H9 (cell line): Measurements from ENCODE around the gene TSC22D3. TPM values are rescaled to one million over a fixed set of nuclear protein-coding genes. Genes with fewer than 3 reads are reported as not detected.

Experiments used
- DNase-seq: peaks from one replicate; pipeline ENCODE4 v3.0.0-alpha.2; 2017
- H2AFZ ChIP-seq: one replicate; pipeline ENCODE4 v1.6.1; 2013; ENCODE audit warnings: mild to moderate bottlenecking, low read length, control low read depth, moderate library complexity
- H2AK5ac ChIP-seq: 2 replicates; pipeline ENCODE4 v1.6.1; 2013; ENCODE audit warnings: low read length, control low read depth, mixed read lengths; ENCODE audit not compliant: insufficient read length
- H2BK120ac ChIP-seq: one replicate; pipeline ENCODE4 v1.6.1; 2013; ENCODE audit warnings: low read depth, mild to moderate bottlenecking, low read length, control low read depth, inconsistent platforms; ENCODE audit not compliant: poor library complexity, severe bottlenecking
- H2BK12ac ChIP-seq: 2 replicates; pipeline ENCODE4 v1.6.1; 2013; ENCODE audit warnings: low read length, control low read depth, mixed read lengths, low read depth; ENCODE audit not compliant: insufficient read length
- H2BK15ac ChIP-seq: 2 replicates; pipeline ENCODE4 v1.6.1; 2013; ENCODE audit warnings: low read depth, low read length, control low read depth
- H2BK20ac ChIP-seq: one replicate; pipeline ENCODE4 v1.6.1; 2013; ENCODE audit warnings: low read depth, mild to moderate bottlenecking, low read length, control low read depth, inconsistent platforms; ENCODE audit not compliant: poor library complexity, severe bottlenecking
- H2BK5ac ChIP-seq: 2 replicates; pipeline ENCODE4 v1.6.1; 2013; ENCODE audit warnings: low read length, control low read depth, mixed read lengths; ENCODE audit not compliant: insufficient read length
- H3K14ac ChIP-seq: 2 replicates; pipeline ENCODE4 v1.6.1; 2013; ENCODE audit warnings: low read length, control low read depth; ENCODE audit not compliant: insufficient read depth
- H3K18ac ChIP-seq: 2 replicates; pipeline ENCODE4 v1.6.1; 2013; ENCODE audit warnings: low read depth, mild to moderate bottlenecking, mixed read lengths, low read length, control low read depth; ENCODE audit not compliant: insufficient read length
- H3K23ac ChIP-seq: 2 replicates; pipeline ENCODE4 v1.6.1; 2013; ENCODE audit warnings: low read length, control low read depth, mixed read lengths, low read depth; ENCODE audit not compliant: insufficient read length
- H3K23me2 ChIP-seq: 2 replicates; pipeline ENCODE4 v1.6.1; 2013; ENCODE audit warnings: low read depth, mild to moderate bottlenecking, mixed read lengths, low read length, control low read depth; ENCODE audit not compliant: insufficient read length, poor library complexity, severe bottlenecking
- H3K27ac ChIP-seq: 2 replicates; pipeline ENCODE4 v1.5.1; 2013; ENCODE audit warnings: low read length, control low read depth, mixed read lengths, low read depth; ENCODE audit not compliant: insufficient read length
- H3K27me3 ChIP-seq: 2 replicates; pipeline ENCODE4 v1.6.1; 2013; ENCODE audit warnings: low read length, control low read depth, inconsistent platforms; ENCODE audit not compliant: insufficient read depth
- H3K4ac ChIP-seq: 2 replicates; pipeline ENCODE4 v1.6.1; 2013; ENCODE audit warnings: low read depth, mild to moderate bottlenecking, control low read depth, inconsistent platforms, low read length, moderate library complexity
- H3K4me1 ChIP-seq: 2 replicates; pipeline ENCODE4 v1.6.1; 2013; ENCODE audit warnings: low read length, control low read depth, inconsistent platforms; ENCODE audit not compliant: insufficient read depth
- H3K4me2 ChIP-seq: 2 replicates; pipeline ENCODE4 v1.6.1; 2013; ENCODE audit warnings: low read length, control low read depth, mixed read lengths; ENCODE audit not compliant: insufficient read length, insufficient read depth
- H3K56ac ChIP-seq: 2 replicates; pipeline ENCODE4 v1.6.1; 2013; ENCODE audit warnings: low read depth, mild to moderate bottlenecking, mixed read lengths, low read length, control low read depth; ENCODE audit not compliant: insufficient read length
- H3K79me1 ChIP-seq: 2 replicates; pipeline ENCODE4 v1.6.1; 2013; ENCODE audit warnings: low read depth, mild to moderate bottlenecking, moderate library complexity, low read length, control low read depth, inconsistent platforms; ENCODE audit not compliant: insufficient read depth, poor library complexity, severe bottlenecking
- H3K79me2 ChIP-seq: 2 replicates; pipeline ENCODE4 v1.6.1; 2013; ENCODE audit warnings: low read length, control low read depth, inconsistent platforms; ENCODE audit not compliant: insufficient read depth
- H3K9ac ChIP-seq: 2 replicates; pipeline ENCODE4 v1.6.1; 2013; ENCODE audit warnings: low read length, control low read depth, mixed read lengths; ENCODE audit not compliant: insufficient read length; ENCODE audit errors: extremely low read depth
- H3K9me3 ChIP-seq: one replicate; pipeline ENCODE4 v1.6.1; 2013; ENCODE audit warnings: low read depth, low read length, inconsistent platforms; ENCODE audit not compliant: control insufficient read depth
- H3T11ph ChIP-seq: one replicate; pipeline ENCODE4 v1.6.1; 2013; ENCODE audit warnings: mild to moderate bottlenecking, low read length, control low read depth, inconsistent platforms
- H4K20me1 ChIP-seq: one replicate; pipeline ENCODE4 v1.6.1; 2013; ENCODE audit not compliant: control insufficient read depth, insufficient read length, insufficient read depth
- H4K5ac ChIP-seq: 2 replicates; pipeline ENCODE4 v1.6.1; 2013; ENCODE audit warnings: low read depth, mild to moderate bottlenecking, mixed read lengths, low read length, control low read depth; ENCODE audit not compliant: insufficient read length
- H4K8ac ChIP-seq: replicated peaks from 2 replicates; pipeline ENCODE4 v1.6.1; 2013; ENCODE audit warnings: low read length, control low read depth, mixed read lengths, low read depth; ENCODE audit not compliant: insufficient read length
- H4K91ac ChIP-seq: 2 replicates; pipeline ENCODE4 v1.6.1; 2013; ENCODE audit warnings: low read depth, mild to moderate bottlenecking, moderate library complexity, mixed read lengths, low read length, control low read depth; ENCODE audit not compliant: insufficient read length
- H3K27ac Mint-ChIP-seq, 3 experiments: 2 replicates in 2 of 3; 3 replicates in 1 of 3; pipeline ENCODE4 v1.8.0; 2020 to 2021; ENCODE audit warnings: mixed read lengths in 3 of 3, mild to moderate bottlenecking in 1 of 3, moderate library complexity in 1 of 3
- H3K27me3 Mint-ChIP-seq: 2 replicates; pipeline ENCODE4 v1.8.0; 2021; ENCODE audit warnings: low read depth, mild to moderate bottlenecking, moderate library complexity, mixed read lengths
- H3K36me3 Mint-ChIP-seq, 3 experiments: 2 replicates in 2 of 3; 3 replicates in 1 of 3; pipeline ENCODE4 v1.8.0; 2020 to 2021; ENCODE audit warnings: low read depth in 3 of 3, mixed read lengths in 3 of 3; ENCODE audit not compliant: insufficient read depth in 1 of 3
- H3K4me1 Mint-ChIP-seq, 2 experiments: 2 replicates each; pipeline ENCODE4 v1.8.0; 2020; ENCODE audit warnings: mixed read lengths in 2 of 2
- H3K4me3 Mint-ChIP-seq, 2 experiments: 2 replicates in 1 of 2; 3 replicates in 1 of 2; pipeline ENCODE4 v1.8.0; 2020 to 2021; ENCODE audit warnings: mild to moderate bottlenecking in 2 of 2, mixed read lengths in 2 of 2, moderate library complexity in 1 of 2
- H3K9me3 Mint-ChIP-seq, 2 experiments: 2 replicates in 1 of 2; 3 replicates in 1 of 2; pipeline ENCODE4 v1.8.0; 2020; ENCODE audit warnings: mild to moderate bottlenecking in 2 of 2, mixed read lengths in 2 of 2, moderate library complexity in 1 of 2
- CTCF ChIP-seq: fragments of 200-600 bp; sonication (generic); conservative IDR thresholded peaks from 3 replicates; pipeline ENCODE4 v1.8.0; 2021; ENCODE audit warnings: antibody characterized with exemption, mild to moderate bottlenecking
- WGBS: extraction: QIAGEN DNeasy Blood & Tissue Kit; methylation state at CpG from one replicate; pipeline ENCODE4 v1.1.7; 2013; ENCODE audit warnings: missing lambda C conversion rate, low lambda C conversion rate, mixed read lengths; ENCODE audit not compliant: insufficient read length; ENCODE audit errors: extremely low coverage; 5-methylcytosine and 5-hydroxymethylcytosine counted together
- total RNA-seq: library from RNA; stranded (reverse); gene quantifications from 2 replicates; pipeline ENCODE4 v1.2.1, GENCODE V29; 2021

Gene TSC22D3
- total RNA-seq, 1 experiment from 2014 or later, result 10.5 TPM

- no peak for TF ChIP-seq CTCF
- no peak overlapping the region for H3K4ac ChIP-seq
- WGBS, result no CpG with 5 or more reads among the region's 3 CpGs
Observed at GRCh38 chrX:107724653-107725052, 50.9 kb downstream of the TSC22D3 start.

More at GRCh38 chrX:107724653-107725052, 50.9 kb downstream of the TSC22D3 start:
- Histone ChIP-seq H4K20me1 (no peaks in the 10 kb centered on the region), H4K5ac (no peak overlapping the region), H2BK5ac (no peak overlapping the region), H2BK120ac (no peak overlapping the region), H3K23me2 (no peaks in the 10 kb centered on the region), H2BK12ac (no peak overlapping the region), H3K9me3 (no peaks in the 10 kb centered on the region), H3K18ac (no peak overlapping the region), H3T11ph (no peak overlapping the region), H2BK15ac (no peak overlapping the region), H3K27ac (no peak overlapping the region), H3K79me1 (no peaks in the 10 kb centered on the region), H3K9ac (no peak overlapping the region), H4K8ac (no peak overlapping the region), H2AFZ (no peak overlapping the region), H2AK5ac (no peak overlapping the region), H3K27me3 (no peaks in the 10 kb centered on the region; the same call in 1 of the 2 replicates), H3K56ac (no peak overlapping the region), H3K14ac (no peak overlapping the region), H2BK20ac (no peak overlapping the region), H4K91ac (no peak overlapping the region), H3K4me1 (peaks cover 3% of the 10 kb centered on the region; the same call in 1 of the 2 replicates), H3K23ac (no peak overlapping the region), H3K4me2 (no peak overlapping the region), H3K79me2 (no peaks in the 10 kb centered on the region)
- Mint-ChIP-seq H3K27ac (no peak overlapping the region), H3K9me3 (peaks cover 0 to 39% of the 10 kb centered on the region in 2 experiments; a peak in 2 of 5 replicates), H3K4me1 (peaks cover 3 to 22% of the 10 kb centered on the region in 2 experiments; a peak in 3 of 4 replicates), H3K4me3 (no peak overlapping the region; a peak in 1 of 5 replicates), H3K27me3 (peaks cover 4% of the 10 kb centered on the region), H3K36me3 (no peaks in the 10 kb centered on the region; a peak in 1 of 7 replicates)
- no peak for DNase-seq
